Tibial nerve (tissue), 4 donors: ENCODE data around the gene FAM83F. TPM values are rescaled to one million over a fixed set of nuclear protein-coding genes. Genes with fewer than 3 reads are reported as not detected.

ENCODE experiments used
- DNase-seq, 2 donors: peaks; one replicate each; pipeline ENCODE4 v3.0.0-alpha.2; 2019; ENCODE audit warnings: low spot score in 2 of 2
- H3K27ac ChIP-seq, 4 donors: fragments of 200-600 bp; sonication (generic) in 3 of 4; one replicate each; pipeline ENCODE4 v1.5.1; 2017 to 2019; ENCODE audit warnings: mild to moderate bottlenecking in 1 of 4
- H3K27me3 ChIP-seq, 2 donors: fragments of 200-600 bp; sonication (generic) in 1 of 2; one replicate each; pipeline versions ENCODE4 v1.5.1 to v1.6.0; 2017 to 2019
- H3K36me3 ChIP-seq, 3 donors: fragments of 200-600 bp; sonication (generic); one replicate each; pipeline ENCODE4 v1.5.1; 2018 to 2019
- H3K4me1 ChIP-seq, 4 donors: fragments of 200-600 bp; sonication (generic) in 3 of 4; one replicate each; pipeline ENCODE4 v1.5.1; 2017 to 2019
- H3K4me3 ChIP-seq, 4 donors: fragments of 200-600 bp; sonication (generic) in 3 of 4; one replicate each; pipeline ENCODE4 v1.5.1; 2017 to 2019; ENCODE audit warnings: mild to moderate bottlenecking in 1 of 4, moderate library complexity in 1 of 4
- H3K9me3 ChIP-seq, 4 donors: fragments of 200-600 bp; sonication (generic) in 3 of 4; one replicate each; pipeline ENCODE4 v1.5.1; 2017 to 2019
- EP300 ChIP-seq, 2 donors: sonication (generic); formaldehyde crosslinking; IDR thresholded peaks; one replicate each; pipeline ENCODE4 v1.6.1; 2017; ENCODE audit warnings: antibody characterized with exemption in 2 of 2, mild to moderate bottlenecking in 1 of 2
- POLR2A ChIP-seq, 2 donors: fragments of 450-650 bp; IDR thresholded peaks; one replicate each; pipeline ENCODE4 v1.6.1; 2017; ENCODE audit warnings: antibody characterized with exemption in 2 of 2, mild to moderate bottlenecking in 2 of 2, moderate library complexity in 2 of 2
- WGBS, 2 donors: methylation state at CpG; one replicate each; pipeline ENCODE4 v1.1.5; 2018; 5-methylcytosine and 5-hydroxymethylcytosine counted together
- total RNA-seq, 4 donors: library from RNA; depleted of rRNA; stranded (reverse); fragments of >200 nt; gene quantifications; one replicate each; pipeline ENCODE4 v1.1.0, GENCODE V29; 2016
- TF ChIP-seq, protein P1 (sequence below), 5 experiments: fragments of 200-600 bp in 3 of 5; fragments of 450-650 bp in 2 of 5; sonication (generic) in 3 of 5; IDR thresholded peaks; one replicate each; pipeline ENCODE4 v1.5.1; 2016 to 2019; ENCODE audit warnings: antibody characterized with exemption in 5 of 5, mild to moderate bottlenecking in 3 of 5, moderate library complexity in 2 of 5

The FAM83F gene
- total RNA-seq, 4 donors from 2014 or later, result 8.2 to 11.2 (median 9.8) TPM

DNA sequence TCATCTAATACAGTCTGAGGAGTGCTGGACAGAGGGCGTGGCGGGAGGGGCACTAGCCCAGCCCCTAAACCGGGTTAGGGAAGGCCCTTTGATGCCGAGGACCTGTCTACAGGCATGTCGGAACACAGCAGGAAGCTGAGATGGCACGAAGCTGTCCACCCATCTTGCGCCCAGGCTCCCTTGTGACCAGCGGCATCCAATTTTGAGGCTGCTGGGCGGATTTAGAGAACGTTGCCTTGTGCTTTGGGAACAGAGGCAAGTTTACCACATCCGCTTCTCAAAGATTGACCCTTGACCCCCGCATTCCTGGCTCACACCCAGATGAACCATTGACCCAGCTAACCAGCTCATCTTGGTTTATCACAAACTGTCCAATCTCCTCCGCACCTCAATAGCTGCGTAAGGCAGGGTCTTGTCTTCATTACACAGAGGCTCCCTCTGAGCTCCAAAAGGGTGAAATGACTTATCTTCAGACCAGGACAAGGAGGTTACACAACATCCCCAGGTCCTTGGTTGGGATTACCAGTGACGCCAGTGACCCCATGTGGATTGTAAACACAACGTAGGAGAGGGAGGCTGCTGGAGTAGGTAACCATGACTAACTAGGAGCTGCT, 4.5 kb downstream of the FAM83F start:
- Histone ChIP-seq H3K36me3 (no peaks in the 10 kb centered on the region), H3K9me3 (no peaks in the 10 kb centered on the region), H3K4me3 (no peak overlapping the region), H3K27me3 (peaks cover 0 to 9% of the 10 kb centered on the region in 2 donors), H3K4me1 (peaks cover 0 to 79% (median 41%) of the 10 kb centered on the region in 4 donors), H3K27ac (peak overlapping the region; percentile 87 to 97 (median 94))
- WGBS, 2 donors, result 56 to 62% methylated on average over 16 of the region's 16 CpGs
- peak in 1 of 2 donors; percentile 30 for TF ChIP-seq EP300 (IDR thresholded peaks at IDR 0.05)
- TF ChIP-seq, protein P1, sequence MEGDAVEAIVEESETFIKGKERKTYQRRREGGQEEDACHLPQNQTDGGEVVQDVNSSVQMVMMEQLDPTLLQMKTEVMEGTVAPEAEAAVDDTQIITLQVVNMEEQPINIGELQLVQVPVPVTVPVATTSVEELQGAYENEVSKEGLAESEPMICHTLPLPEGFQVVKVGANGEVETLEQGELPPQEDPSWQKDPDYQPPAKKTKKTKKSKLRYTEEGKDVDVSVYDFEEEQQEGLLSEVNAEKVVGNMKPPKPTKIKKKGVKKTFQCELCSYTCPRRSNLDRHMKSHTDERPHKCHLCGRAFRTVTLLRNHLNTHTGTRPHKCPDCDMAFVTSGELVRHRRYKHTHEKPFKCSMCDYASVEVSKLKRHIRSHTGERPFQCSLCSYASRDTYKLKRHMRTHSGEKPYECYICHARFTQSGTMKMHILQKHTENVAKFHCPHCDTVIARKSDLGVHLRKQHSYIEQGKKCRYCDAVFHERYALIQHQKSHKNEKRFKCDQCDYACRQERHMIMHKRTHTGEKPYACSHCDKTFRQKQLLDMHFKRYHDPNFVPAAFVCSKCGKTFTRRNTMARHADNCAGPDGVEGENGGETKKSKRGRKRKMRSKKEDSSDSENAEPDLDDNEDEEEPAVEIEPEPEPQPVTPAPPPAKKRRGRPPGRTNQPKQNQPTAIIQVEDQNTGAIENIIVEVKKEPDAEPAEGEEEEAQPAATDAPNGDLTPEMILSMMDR (IDR thresholded peaks at IDR 0.05), result no peak
- DNase-seq, result peak in 1 of 2 donors; percentile 43

DNA sequence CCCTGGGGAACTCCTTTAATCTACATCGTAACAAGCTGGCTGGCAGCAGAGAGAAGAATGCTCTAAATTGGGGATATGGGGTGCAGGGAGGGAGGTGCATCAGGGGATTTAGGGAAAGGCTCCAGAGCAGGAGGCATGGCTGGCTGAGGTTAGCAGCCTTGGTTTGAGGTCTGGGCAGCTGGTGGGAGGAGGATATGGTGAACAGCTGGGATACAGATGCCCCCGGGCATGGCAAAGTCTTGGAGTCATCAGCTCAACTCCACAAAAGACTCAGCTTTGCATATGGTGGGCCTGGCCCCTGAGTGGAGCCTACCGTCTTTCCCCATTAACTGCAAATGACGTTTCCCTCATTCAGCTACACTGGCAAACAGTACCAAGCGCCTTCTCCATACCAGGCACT, 5.4 kb downstream of the FAM83F start:
- 90 to 91% methylated on average over 5 of the region's 5 CpGs for WGBS, 2 donors
- H3K27ac ChIP-seq, result peak overlapping the region; percentile 87 to 97 (median 94)
- no peak for DNase-seq
- TF ChIP-seq EP300 (IDR thresholded peaks at IDR 0.05), result no peak
- TF ChIP-seq, protein P1 (IDR thresholded peaks at IDR 0.05), result no peak
- TF ChIP-seq POLR2A (IDR thresholded peaks at IDR 0.05), result no peak
- H3K4me3 ChIP-seq, result no peak overlapping the region
- H3K9me3 ChIP-seq, result no peaks in the 10 kb centered on the region
- peaks cover 0 to 8% of the 10 kb centered on the region in 2 donors for H3K27me3 ChIP-seq
- no peaks in the 10 kb centered on the region for H3K36me3 ChIP-seq
- H3K4me1 ChIP-seq, result peaks cover 0 to 72% (median 37%) of the 10 kb centered on the region in 4 donors

DNA sequence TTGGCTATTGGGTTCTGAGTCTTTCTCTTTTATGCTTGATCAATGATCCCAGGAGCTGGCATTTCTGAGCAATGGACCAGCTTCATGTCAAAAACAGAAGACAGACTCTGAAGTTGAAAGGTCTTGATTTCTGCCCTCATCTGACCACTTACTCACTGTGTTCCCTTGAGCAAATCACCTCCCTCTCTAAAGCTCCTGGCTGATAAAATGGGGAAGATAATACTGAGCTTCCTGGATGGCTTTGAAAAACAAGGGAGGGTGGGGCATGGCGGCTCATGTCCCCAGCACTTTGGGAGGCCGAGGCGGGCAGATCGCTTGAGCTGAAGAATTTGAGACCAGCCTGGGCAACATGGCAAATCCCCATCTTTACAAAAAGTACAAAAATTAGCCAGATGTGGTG, 6.4 kb downstream of the FAM83F start:
- H3K4me3 ChIP-seq, result no peak overlapping the region
- H3K27me3 ChIP-seq, result no peaks in the 10 kb centered on the region
- no peak for TF ChIP-seq EP300 (IDR thresholded peaks at IDR 0.05)
- no peak for TF ChIP-seq POLR2A (IDR thresholded peaks at IDR 0.05)
- TF ChIP-seq, protein P1 (IDR thresholded peaks at IDR 0.05), result no peak
- no peaks in the 10 kb centered on the region for H3K36me3 ChIP-seq
- H3K4me1 ChIP-seq, result peaks cover 0 to 65% (median 35%) of the 10 kb centered on the region in 4 donors
- no peaks in the 10 kb centered on the region for H3K9me3 ChIP-seq
- DNase-seq, result no peak
- 94 to 96% methylated on average over 4 of the region's 4 CpGs for WGBS, 2 donors
- peak overlapping the region in 3 of 4 donors; percentile 45 to 97 (median 76) for H3K27ac ChIP-seq

DNA sequence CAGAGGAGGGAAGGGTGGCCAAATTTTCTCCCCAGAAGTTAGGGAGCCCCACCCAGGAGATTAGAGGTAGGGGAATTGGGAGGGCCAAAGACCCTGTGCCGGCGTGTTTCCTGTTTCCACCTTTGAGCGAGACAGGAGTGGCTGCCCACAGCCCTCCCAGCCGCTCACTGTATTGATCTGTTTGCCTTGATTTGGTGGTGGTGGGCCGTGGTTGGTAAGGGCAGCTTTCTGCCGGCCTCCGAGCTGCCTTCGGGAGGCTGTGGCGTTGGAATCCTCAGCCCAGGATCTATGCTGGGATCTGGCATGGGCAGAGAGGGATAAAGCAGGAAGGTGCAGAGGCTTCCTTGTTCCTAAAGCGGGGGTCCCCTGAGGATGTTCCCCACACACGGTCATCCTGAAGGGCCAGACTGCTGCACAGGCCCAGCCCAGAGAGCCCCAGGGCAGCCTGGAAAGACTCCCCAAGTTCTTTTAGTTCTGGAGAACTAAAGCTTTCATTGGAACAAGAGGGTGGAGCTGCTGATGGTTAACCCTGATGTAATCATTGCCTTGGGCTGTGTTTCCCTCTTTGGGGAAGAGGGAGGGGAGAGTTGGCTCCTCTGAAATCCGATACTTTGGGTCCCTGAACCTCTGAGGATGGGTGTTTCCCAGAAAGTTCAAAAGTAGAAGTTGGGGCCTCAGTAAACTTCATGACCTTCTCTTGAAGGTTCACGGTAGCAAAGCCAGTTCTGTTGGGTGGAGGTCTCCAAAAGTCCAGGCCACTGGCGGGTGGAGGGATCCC, 7.2 kb downstream of the FAM83F start:
- no peak for DNase-seq

More for the DNA sequence above, 7.2 kb downstream of the FAM83F start:
- Histone ChIP-seq H3K9me3 (no peaks in the 10 kb centered on the region), H3K27me3 (no peaks in the 10 kb centered on the region), H3K4me1 (peaks cover 0 to 66% (median 34%) of the 10 kb centered on the region in 4 donors), H3K4me3 (no peak overlapping the region), H3K27ac (peak overlapping the region; percentile 37 to 97 (median 60)), H3K36me3 (no peaks in the 10 kb centered on the region)
- TF ChIP-seq, protein P1 (IDR thresholded peaks at IDR 0.05), result no peak
- TF ChIP-seq POLR2A (IDR thresholded peaks at IDR 0.05) (no peak), EP300 (IDR thresholded peaks at IDR 0.05) (peak in 1 of 2 donors; percentile 42)
- whole genome bisulfite sequencing, 2 donors, result 61 to 63% methylated on average over 9 to 14 of the region's 14 CpGs
